Endometrial microvascular endothelial cells (primary cell): Measurements from ENCODE around the gene PRODH2. TPM values are rescaled to one million over a fixed set of nuclear protein-coding genes. Genes with fewer than 3 reads are reported as not detected.
"Not testable (repeated sequence)": the region's sequence is repeated elsewhere in the genome, so short reads cannot be mapped to it uniquely, and the experiment has no call there.

ENCODE experiments used
- in situ Hi-C: cut with HindIII; loops from 2 replicates; pipeline ENCODE4 v1.10.0; 2017; ENCODE audit warnings: low sequenced_read_pairs, low pct_unique_long_range_greater_than_20kb; ENCODE audit errors: inconsistent ontology term
- total RNA-seq: library from RNA; depleted of rRNA; stranded (reverse); fragments of >200 nt; gene quantifications from one replicate; pipeline ENCODE4 v1.2.3, GENCODE V29; 2015; ENCODE audit errors: inconsistent ontology term

Gene PRODH2
- total RNA-seq, 1 donor from 2014 or later = not detected

- in situ Hi-C loops = no loop called here
Measured at GRCh38 chr19:35806597-35806996, 6.0 kb downstream of the PRODH2 start.

DNA sequence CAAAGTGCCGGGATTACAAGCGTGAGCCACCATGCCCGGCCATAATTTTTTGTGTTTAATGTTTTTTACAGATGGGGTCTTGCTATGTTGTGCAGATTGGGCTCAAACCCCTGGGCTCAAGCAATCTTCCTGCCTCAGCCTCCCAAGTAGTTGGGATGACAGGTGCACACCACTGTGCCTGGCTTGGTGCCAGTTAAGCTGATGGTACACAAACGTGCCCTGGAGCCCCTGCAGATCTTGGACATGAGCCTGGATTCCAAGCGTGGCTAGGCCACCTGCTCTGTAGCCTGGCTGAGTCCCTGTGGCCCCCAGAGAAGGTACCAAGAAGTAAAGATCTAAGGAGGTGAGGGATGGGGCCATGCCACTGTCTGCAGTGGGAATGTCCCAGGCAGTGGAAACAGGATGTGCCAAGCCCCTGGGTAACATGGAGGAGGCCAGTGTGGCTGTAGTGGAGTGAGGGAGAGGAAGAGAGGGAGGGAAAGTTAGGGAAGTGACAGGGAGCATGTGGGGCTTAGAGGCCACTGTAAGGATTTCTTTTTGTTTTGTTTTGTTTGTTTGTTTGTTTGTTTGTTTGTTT lies 7.0 kb downstream of the PRODH2 start:
- in situ Hi-C loops = no loop called here

GRCh38 chr19:35801828-35802227 lies 10.8 kb downstream of the PRODH2 start:
- in situ Hi-C loops = no loop called here

GRCh38 chr19:35797663-35798062 lies 15.0 kb downstream of the PRODH2 start:
- in situ Hi-C loops = no loop called here

DNA sequence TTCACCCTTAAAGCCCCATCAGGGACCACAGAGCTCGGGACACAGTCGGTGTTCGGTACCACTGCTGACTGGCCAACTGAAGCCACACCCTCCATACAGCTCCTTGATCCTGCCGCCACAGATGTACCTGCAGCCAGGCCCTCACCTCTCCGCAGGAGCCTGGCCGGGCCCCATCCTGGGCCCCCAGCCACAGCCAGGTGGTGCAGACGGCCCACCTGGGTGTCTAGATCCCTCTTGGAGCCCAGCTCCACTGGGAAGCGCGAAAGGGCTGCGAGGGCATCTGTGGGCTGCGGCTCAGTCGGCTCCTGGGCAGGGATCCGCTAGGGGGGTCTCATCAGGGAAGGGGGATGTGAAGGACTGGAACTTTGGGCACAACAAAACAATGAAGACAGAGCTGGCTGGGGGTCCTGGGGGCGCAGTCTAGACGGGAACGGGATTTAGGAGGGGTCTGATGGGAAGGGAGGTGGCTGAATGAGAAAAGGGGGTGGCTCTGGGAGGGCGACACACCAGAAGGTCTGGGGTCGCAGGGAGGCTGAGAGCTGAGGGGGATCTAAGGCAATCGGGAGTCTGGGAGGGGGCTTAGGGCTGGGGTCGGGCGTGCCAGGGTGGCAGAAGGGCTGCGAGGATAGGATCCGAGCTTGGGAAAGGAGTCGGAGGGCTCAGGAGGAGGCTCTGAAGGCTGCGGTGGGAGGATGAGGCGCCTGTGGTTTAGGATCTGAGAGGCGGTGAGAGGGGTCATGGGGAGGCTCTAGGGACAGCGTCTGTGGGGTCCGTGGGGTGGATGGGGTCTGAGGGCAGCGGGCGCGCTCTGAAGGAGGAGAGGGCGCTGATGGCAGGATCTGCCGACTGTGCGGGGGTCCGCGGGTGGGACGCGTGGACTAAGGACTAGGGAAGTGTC lies 15.8 kb downstream of the PRODH2 start:
- in situ Hi-C loops = no loop called here

GRCh38 chr19:35795564-35795963 lies 17.1 kb downstream of the PRODH2 start:
- in situ Hi-C loops = not testable (repeated sequence)

DNA sequence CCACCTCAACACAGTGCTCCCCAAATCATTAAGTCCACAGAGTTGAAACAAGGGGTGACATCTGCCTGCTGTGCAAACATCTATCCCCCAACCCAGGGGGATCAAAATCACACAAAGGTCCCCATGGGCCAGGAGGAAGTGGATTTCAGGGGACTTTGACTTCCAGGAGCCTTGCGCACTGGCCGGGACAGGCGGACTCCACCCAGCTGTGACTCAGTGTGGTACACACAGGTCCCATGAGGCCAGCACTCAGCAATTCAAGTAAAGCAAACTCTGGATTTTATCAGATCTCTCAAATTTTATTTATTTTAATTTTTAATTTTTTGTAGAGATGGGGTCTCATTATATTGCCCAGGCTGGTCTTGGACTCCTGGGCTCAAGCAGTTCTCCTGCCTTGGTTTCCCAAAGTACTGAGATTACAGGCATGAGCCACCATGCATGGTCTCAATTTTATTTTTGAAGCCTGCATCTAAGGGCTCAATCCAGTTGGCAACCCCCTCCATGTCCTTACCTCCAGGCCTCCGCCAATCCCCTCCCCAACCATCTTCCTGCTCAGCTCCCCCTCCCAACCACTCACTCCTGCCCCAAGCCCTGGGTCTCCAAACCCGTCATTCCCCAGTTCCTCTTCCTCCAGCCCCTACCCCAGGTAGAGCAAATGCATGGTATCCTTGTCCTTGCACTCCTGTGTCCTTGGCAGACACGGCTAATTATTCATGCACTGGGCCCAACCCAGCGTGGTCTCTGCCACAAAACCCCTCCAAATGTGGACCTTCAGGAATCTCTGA lies 19.1 kb downstream of the PRODH2 start:
- in situ Hi-C loops = no loop called here

GRCh38 chr19:35792888-35793287 lies 19.8 kb downstream of the PRODH2 start:
- in situ Hi-C loops = no loop called here

GRCh38 chr19:35792312-35792711 lies 20.3 kb downstream of the PRODH2 start:
- in situ Hi-C loops = no loop called here

GRCh38 chr19:35791814-35792279 lies 20.8 kb downstream of the PRODH2 start:
- in situ Hi-C loops = no loop called here

DNA sequence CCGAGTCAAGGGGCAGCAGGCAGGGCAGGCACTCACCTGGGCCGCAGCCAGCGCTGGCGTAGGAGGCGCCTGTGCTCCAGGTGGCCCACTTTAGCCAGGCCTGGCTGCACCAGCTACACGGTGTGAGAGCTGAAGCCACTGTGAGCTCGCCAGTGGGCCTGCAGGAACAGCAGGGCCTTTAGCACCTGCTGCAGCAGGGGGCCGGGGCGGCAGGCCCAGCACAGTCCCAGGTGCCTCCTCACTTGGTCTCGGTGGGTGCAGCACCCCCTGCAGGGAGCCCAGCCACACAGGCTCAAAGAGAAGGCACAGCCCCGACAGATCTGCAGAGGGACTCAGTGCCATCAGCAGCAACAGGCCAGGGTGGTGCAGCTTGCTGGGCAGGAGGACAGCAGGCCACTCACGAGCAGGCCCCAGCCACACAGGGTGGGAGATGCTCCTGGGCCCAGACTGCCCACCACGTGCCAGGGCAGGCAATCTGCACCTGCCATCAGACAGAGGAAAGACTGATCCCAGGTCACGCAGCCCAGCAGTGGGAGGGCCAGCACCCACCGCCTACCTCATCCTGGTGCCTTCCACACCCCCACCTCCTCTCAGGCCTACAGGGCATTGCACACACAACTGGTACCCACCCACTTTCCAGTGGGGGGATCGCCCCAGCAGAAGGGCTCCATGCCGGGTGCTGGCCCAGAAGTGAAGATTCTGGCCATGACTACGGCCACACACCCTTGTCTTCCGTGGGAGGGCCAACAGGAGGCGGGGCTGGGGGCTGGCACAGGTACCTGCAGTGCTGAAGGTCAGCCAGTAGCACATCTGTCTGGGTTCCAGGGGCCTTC lies 21.4 kb downstream of the PRODH2 start:
- in situ Hi-C loops = no loop called here

DNA sequence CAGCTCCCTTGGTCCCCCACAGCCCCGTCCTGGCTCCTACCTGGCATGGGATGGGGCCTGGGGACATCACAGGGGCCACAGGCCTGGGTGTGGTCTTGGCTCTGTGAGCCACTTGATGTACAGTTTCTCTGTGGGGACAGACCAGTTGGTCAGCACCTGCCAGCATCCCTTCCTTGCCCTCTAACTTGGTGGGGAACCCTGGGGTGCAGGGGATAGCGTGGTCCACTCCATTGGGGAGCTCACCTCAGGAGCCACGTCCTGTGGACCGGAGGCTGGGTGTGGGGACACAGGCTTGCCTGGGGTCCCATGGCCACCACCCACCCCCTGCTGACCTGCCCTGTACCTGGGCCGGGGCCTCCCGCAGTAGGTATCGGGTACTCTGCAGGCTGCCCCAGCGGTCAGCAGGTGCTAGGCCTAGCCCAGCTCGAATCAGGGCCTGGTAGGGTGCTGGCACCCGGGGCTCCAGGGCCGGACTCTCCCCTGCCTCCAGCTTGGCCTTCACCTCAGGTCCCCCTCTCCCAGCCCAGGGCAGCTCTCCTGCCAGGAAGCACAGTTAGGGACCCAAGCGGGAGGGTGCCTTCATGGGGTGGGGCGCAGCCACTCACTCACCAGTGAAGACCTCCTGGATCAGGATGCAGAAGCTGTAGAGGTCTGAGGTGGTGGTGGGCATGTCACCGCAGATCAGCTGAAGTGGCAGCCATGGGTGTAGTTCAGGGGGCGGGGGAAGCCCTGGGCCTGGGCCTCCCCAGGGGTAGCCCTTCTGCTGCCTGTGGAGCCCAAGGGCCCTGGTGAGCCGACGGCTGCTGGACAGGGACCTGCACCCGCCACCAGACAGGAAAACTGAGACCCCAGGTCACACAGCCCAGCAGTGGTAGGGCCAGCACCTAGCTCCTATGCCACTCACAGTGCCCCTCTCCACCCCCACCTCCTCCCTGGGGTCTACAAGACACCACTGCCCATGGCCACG lies 22.4 kb downstream of the PRODH2 start:
- in situ Hi-C loops = no loop called here

- in situ Hi-C loops = no loop called here
Measured at GRCh38 chr19:35789195-35789977, 23.3 kb downstream of the PRODH2 start.

DNA sequence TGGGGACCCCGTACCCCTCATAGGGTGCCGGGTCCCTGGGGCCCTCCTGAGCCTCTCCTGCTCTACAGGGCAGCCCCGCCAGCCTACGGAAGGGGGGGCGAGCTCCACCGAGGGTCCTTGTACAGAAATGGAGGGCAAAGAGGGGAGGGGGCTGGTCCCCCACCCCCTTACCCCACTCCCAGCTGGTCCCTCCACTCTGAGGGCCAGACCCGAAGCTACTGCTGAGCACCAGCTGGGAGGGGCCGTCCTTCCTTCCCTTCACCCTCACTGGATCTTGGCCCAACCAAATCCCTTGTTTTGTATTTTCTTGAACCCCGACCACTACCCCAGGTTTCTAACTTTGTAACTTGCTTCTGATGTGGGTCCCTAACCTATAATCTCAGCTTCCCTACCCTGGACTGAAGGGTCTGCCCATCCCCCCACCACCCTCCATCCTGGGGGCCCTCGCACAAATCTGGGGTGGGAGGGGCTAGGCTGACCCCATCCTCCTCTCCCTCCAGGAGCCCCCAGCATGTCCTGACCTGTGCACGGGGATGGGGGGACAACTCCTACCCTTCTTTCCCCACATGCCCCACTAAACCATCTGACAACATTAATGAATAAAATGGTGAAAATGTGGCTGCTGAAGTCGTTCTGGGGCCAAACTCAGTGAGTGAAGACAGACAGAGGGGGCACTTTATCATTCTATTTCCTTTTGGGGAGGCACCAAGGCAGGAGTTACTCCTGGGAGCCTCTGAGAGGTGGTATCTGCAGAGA lies 24.3 kb downstream of the PRODH2 start:
- in situ Hi-C loops = no loop called here

DNA sequence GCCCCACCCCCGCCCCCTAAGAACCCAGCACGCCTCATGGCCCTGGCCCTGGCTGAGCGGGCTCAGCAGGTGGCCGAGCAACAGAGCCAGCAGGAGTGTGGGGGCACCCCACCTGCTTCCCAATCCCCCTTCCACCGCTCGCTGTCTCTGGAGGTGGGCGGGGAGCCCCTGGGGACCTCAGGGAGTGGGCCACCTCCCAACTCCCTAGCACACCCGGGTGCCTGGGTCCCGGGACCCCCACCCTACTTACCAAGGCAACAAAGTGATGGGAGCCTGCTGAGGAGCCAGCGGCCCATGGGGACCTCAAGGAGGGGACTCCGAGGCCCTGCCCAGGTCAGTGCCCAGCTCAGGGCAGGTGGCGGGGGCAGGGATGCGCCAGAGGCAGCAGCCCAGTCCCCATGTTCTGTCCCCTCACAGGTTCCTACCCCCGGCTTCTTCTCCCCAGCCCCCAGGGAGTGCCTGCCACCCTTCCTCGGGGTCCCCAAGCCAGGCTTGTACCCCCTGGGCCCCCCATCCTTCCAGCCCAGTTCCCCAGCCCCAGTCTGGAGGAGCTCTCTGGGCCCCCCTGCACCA lies 25.3 kb downstream of the PRODH2 start:
- in situ Hi-C loops = no loop called here
